NCI-H2107 treated with DMSO at 0.1 percent for 48 hours (cell line): Measurements from ENCODE around the gene VSNL1.

Experiments
- DNase-seq: peaks from one replicate; lab custom pipeline; 2025; ENCODE audit not compliant: unreplicated experiment; lab: John Stamatoyannopoulos, UW

The VSNL1 gene

GRCh38 chr2:17610521-17610920 is 70.0 kb downstream of the VSNL1 start:
- DNase-seq, result no peak

- DNase-seq, result no peak
These were observed 70.5 kb downstream of the VSNL1 start for GRCh38 chr2:17611036-17611435.

- no peak for DNase-seq
These were observed 73.9 kb downstream of the VSNL1 start for GRCh38 chr2:17614174-17614930.

- DNase-seq, result no peak
These were observed 74.7 kb downstream of the VSNL1 start for GRCh38 chr2:17615147-17615546.

- DNase-seq, result no peak
These were observed 75.3 kb downstream of the VSNL1 start for GRCh38 chr2:17615728-17616351.

- DNase-seq, result no peak
These were observed 75.9 kb downstream of the VSNL1 start for GRCh38 chr2:17616405-17616804.

- no peak for DNase-seq
These were observed 77.0 kb downstream of the VSNL1 start for GRCh38 chr2:17617516-17617915.

GRCh38 chr2:17617955-17618354 is 77.5 kb downstream of the VSNL1 start:
- DNase-seq, result no peak

- DNase-seq, result no peak
These were observed 79.8 kb downstream of the VSNL1 start for GRCh38 chr2:17620280-17620679.

- DNase-seq, result no peak
These were observed 80.3 kb downstream of the VSNL1 start for GRCh38 chr2:17620841-17621240.

- DNase-seq, result no peak
These were observed 81.3 kb downstream of the VSNL1 start for GRCh38 chr2:17621781-17622180.

- no peak for DNase-seq
These were observed 85.0 kb downstream of the VSNL1 start for GRCh38 chr2:17625446-17625845.

- no peak for DNase-seq
These were observed 86.5 kb downstream of the VSNL1 start for GRCh38 chr2:17626986-17627385.

- DNase-seq, result no peak
These were observed 86.9 kb downstream of the VSNL1 start for GRCh38 chr2:17627434-17627833.

GRCh38 chr2:17628349-17629261 is 88.1 kb downstream of the VSNL1 start:
- DNase-seq, result no peak

- no peak for DNase-seq
These were observed 89.6 kb downstream of the VSNL1 start for GRCh38 chr2:17630089-17630488.

- DNase-seq, result no peak
These were observed 94.5 kb downstream of the VSNL1 start for GRCh38 chr2:17634997-17635396.

GRCh38 chr2:17636257-17636656 is 95.8 kb downstream of the VSNL1 start:
- no peak for DNase-seq

GRCh38 chr2:17637131-17637906 is 96.8 kb downstream of the VSNL1 start:
- no peak for DNase-seq

GRCh38 chr2:17638196-17638743 is 97.8 kb downstream of the VSNL1 start:
- DNase-seq, result no peak

GRCh38 chr2:17640406-17640805 is 99.9 kb downstream of the VSNL1 start:
- no peak for DNase-seq
